ENCODE data around the gene IGFBP7.
"Not testable (repeated sequence)": the region's sequence is repeated elsewhere in the genome, so short reads cannot be mapped to it uniquely, and the experiment has no call there.

Gene IGFBP7

DNA sequence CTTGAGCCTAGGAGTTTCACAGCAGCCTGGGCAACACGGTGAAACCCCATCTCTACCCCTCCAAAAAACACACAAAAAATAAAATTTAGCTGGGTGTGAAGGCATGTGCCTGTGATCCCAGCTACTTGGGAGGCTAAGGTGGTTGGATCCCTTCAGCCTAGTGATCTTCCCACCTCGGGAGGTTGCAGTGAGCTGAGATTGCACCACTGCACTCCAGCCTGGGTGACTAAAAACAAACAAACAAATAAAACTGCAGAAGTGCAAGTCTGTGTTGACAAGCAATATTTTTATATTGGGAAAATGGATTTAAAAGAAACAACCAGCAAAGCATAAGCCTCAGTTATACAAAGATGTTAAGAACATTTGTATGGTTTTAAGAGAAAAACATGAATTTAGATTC is 46.1 kb downstream of the IGFBP7 start:
- H3K4me3 ChIP-seq (ENCODE audit: low read depth, low read length): no peak overlapping the region; the same call in 1 of the 2 replicates
- TF ChIP-seq, protein P1, sequence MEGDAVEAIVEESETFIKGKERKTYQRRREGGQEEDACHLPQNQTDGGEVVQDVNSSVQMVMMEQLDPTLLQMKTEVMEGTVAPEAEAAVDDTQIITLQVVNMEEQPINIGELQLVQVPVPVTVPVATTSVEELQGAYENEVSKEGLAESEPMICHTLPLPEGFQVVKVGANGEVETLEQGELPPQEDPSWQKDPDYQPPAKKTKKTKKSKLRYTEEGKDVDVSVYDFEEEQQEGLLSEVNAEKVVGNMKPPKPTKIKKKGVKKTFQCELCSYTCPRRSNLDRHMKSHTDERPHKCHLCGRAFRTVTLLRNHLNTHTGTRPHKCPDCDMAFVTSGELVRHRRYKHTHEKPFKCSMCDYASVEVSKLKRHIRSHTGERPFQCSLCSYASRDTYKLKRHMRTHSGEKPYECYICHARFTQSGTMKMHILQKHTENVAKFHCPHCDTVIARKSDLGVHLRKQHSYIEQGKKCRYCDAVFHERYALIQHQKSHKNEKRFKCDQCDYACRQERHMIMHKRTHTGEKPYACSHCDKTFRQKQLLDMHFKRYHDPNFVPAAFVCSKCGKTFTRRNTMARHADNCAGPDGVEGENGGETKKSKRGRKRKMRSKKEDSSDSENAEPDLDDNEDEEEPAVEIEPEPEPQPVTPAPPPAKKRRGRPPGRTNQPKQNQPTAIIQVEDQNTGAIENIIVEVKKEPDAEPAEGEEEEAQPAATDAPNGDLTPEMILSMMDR (IDR thresholded peaks at IDR 0.05; ENCODE audit: low read depth, low read length): no peak

- no peak overlapping the region for H3K4me3 ChIP-seq (ENCODE audit: low read depth, low read length)
- TF ChIP-seq, protein P1 (IDR thresholded peaks at IDR 0.05; ENCODE audit: low read depth, low read length): no peak
Measured at GRCh38 chr4:57063518-57063917, 46.7 kb downstream of the IGFBP7 start.

- TF ChIP-seq, protein P1 (IDR thresholded peaks at IDR 0.05; ENCODE audit: low read depth, low read length): no peak
- no peak overlapping the region for H3K4me3 ChIP-seq (ENCODE audit: low read depth, low read length)
Measured at GRCh38 chr4:57061395-57061794, 48.8 kb downstream of the IGFBP7 start.

DNA sequence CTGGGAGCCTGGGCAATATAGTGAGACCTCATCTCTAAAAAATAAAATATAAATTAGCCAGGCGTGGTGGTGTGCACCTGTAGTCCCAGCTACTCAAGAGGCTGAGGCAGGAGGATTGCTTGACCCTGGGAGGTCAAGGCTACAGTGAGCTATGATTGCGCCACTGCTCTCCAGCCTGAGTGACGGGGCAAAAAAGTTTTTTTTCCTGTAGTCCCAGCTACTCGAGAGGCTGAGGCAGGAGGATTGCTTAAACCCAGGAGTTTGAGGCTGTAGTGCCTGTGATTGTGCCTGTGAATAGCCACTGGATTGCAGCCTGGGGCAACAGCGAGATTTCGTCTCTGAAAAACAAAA is 49.5 kb downstream of the IGFBP7 start:
- not testable (repeated sequence) for H3K4me3 ChIP-seq (ENCODE audit: low read depth, low read length)

GRCh38 chr4:57059890-57060716 is 50.1 kb downstream of the IGFBP7 start:
- no peak overlapping the region for H3K4me3 ChIP-seq (ENCODE audit: low read depth, low read length)
- TF ChIP-seq, protein P1 (IDR thresholded peaks at IDR 0.05; ENCODE audit: low read depth, low read length): no peak

DNA sequence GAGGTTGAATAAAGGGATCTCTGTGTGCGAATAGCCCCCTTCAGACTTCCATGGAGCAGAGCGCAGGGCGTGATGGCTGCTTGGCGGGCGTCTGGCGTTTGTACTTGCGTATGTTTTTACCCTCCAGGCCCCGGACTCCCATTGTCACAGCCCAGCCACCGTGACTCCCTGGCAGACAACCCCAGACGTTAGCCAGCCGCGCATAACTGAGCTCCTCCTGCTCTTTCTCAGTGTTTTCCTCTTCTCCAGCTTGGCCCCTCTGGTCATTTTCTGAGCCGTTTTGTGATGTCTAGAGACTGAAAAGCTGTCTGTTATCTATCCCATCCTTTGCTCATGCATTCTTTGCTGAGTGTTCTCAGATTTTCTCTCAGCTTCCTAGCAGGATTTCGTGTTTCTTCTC is 54.3 kb downstream of the IGFBP7 start:
- TF ChIP-seq, protein P1 (IDR thresholded peaks at IDR 0.05; ENCODE audit: low read depth, low read length): no peak
- H3K4me3 ChIP-seq (ENCODE audit: low read depth, low read length): no peak overlapping the region

DNA sequence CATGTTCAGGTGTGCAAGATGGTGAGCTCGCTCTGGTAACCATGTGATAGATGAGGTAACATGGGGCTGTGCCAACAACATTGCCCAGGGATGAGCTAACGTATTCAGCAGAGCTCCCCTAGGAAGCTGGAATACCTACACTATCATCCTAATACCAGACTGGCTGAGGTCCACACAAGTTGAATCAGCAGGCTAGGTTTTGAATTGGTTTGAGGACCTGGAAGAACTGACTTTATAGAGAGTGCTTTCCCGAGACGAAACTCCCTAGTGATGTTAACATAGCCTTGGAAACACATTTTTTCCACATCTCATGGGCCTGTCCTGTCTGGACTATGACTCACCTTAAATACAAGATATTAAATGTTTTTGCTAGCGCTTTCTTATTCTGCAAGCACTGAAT is 56.7 kb downstream of the IGFBP7 start:
- TF ChIP-seq, protein P1 (IDR thresholded peaks at IDR 0.05; ENCODE audit: low read depth, low read length): no peak
- H3K4me3 ChIP-seq (ENCODE audit: low read depth, low read length): no peak overlapping the region

- TF ChIP-seq, protein P1 (IDR thresholded peaks at IDR 0.05; ENCODE audit: low read depth, low read length): no peak
- H3K4me3 ChIP-seq (ENCODE audit: low read depth, low read length): no peak overlapping the region
Measured at GRCh38 chr4:57051524-57051923, 58.7 kb downstream of the IGFBP7 start.

All from WI38 (cell line).